Measurements from ENCODE around the gene JPH4. TPM values are rescaled to one million over a fixed set of nuclear protein-coding genes. Genes with fewer than 3 reads are reported as not detected.

JPH4 gene
- polyA plus RNA-seq, 1 donor (not counting 4 experiments of a cell fraction or from before 2014, with no cell fraction given): 0.01 TPM

DNA sequence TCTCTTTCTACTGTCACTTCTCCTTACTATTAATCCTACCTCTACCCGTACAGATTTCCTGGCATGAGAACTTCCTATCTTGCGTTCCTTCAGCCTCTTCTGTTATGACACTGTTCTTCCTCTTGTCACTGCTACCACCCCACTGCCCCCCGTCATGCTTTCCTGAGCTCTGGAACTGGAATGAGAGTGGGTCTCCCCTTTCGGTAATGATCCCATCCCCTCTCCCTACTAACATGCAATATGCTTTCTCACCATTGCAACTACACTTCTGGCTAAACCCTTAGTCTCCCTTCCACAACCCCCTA, 6.1 kb downstream of the JPH4 start:
- no peak overlapping the region for H3K9ac ChIP-seq (ENCODE audit: control insufficient read depth, extremely low read depth, insufficient read depth, low read length)
- peaks cover 26% of the 10 kb centered on the region for H3K27me3 ChIP-seq (ENCODE audit: control insufficient read depth, extremely low read depth, insufficient read depth, low read length)
- H3K79me2 ChIP-seq (ENCODE audit: control insufficient read depth, insufficient read depth, low read length): no peaks in the 10 kb centered on the region
- FAIRE-seq (no peak), DNase-seq (ENCODE audit: low read depth, low spot score) (no peak)
- dilution Hi-C loops (cut with MboI; ENCODE audit: extremely low pct_ligation_motif_present, low sequenced_read_pairs): no loop called here
- no peak overlapping the region for H3K27ac ChIP-seq (ENCODE audit: control insufficient read depth, insufficient read depth, low read length)
- no peaks in the 10 kb centered on the region for H3K9me1 ChIP-seq (ENCODE audit: control insufficient read depth, extremely low read depth, insufficient read depth, low read length)
- no peaks in the 10 kb centered on the region for H3K36me3 ChIP-seq (ENCODE audit: control insufficient read depth in 2 of 2, extremely low read depth in 1 of 2, insufficient read depth in 2 of 2, low read length in 2 of 2)
- no peak overlapping the region for H3K4me3 ChIP-seq (ENCODE audit: control insufficient read depth in 2 of 3, extremely low read depth in 1 of 3, insufficient read depth in 2 of 3, low read depth in 1 of 3, low read length in 3 of 3)
- H3K4me1 ChIP-seq (ENCODE audit: control insufficient read depth, extremely low read depth, insufficient read depth, low read length): peaks cover 17% of the 10 kb centered on the region
- H3K4me2 ChIP-seq (ENCODE audit: control insufficient read depth, extremely low read depth, insufficient read depth, low read depth, low read length): no peak overlapping the region
- no peaks in the 10 kb centered on the region for H4K20me1 ChIP-seq (ENCODE audit: control insufficient read depth, extremely low read depth, insufficient read depth, low read length)
- H3K9me3 ChIP-seq (ENCODE audit: control insufficient read depth, low read depth, low read length): no peaks in the 10 kb centered on the region
- TF ChIP-seq, protein P1, sequence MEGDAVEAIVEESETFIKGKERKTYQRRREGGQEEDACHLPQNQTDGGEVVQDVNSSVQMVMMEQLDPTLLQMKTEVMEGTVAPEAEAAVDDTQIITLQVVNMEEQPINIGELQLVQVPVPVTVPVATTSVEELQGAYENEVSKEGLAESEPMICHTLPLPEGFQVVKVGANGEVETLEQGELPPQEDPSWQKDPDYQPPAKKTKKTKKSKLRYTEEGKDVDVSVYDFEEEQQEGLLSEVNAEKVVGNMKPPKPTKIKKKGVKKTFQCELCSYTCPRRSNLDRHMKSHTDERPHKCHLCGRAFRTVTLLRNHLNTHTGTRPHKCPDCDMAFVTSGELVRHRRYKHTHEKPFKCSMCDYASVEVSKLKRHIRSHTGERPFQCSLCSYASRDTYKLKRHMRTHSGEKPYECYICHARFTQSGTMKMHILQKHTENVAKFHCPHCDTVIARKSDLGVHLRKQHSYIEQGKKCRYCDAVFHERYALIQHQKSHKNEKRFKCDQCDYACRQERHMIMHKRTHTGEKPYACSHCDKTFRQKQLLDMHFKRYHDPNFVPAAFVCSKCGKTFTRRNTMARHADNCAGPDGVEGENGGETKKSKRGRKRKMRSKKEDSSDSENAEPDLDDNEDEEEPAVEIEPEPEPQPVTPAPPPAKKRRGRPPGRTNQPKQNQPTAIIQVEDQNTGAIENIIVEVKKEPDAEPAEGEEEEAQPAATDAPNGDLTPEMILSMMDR (optimal IDR thresholded peaks at IDR 0.05 in 1 of 3, IDR thresholded peaks at IDR 0.05 in 1 of 3, conservative IDR thresholded peaks at IDR 0.05 in 1 of 3; ENCODE audit: extremely low read depth in 1 of 3, insufficient read depth in 2 of 3, low read length in 3 of 3): no peak
- TF ChIP-seq EZH2 (IDR thresholded peaks at IDR 0.05; ENCODE audit: low read length): no peak
- H2AFZ ChIP-seq (ENCODE audit: control insufficient read depth, low read length): no peak overlapping the region

DNA sequence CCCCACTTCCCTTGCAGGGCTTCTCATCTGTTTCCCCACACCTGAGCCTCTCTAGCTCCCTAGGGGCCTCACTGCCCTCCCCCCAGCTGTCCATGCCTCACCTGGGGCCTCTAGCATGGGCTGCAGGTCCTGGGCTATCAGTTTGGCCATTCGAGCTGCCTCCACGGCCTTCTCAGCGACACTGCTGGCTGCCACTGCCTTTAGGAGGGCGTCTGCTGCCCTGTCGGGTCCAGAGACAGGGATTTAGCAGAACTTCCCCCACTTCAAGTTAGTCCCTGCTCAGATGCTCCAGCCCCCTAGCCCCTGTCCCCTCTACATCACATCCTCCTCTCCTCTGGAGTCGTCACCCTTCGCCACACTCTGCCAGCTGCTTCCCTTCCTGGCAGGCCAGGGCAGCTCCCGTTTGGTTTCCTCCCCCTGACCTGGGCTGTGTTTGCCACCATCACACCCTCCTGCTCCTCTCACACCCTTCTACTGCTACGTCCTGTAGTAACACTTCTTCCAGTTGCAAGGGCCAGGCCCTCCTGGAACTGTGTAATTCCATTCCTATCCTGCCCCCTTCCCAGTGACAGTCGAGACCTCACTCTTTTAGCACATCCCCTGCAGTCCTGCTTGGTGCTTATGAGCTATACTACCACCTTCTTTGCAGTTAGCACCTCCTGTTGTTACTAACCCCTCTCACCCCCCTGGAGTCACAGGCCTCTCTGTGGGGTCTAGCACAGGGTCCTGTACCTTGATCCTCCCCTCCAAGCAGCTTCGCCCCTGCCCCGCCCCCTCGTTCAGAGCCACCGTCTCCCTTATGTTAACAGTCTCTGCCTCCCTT, 6.7 kb downstream of the JPH4 start:
- no peak for FAIRE-seq
- dilution Hi-C loops (cut with MboI; ENCODE audit: extremely low pct_ligation_motif_present, low sequenced_read_pairs): no loop called here
- no peak overlapping the region for H3K27ac ChIP-seq (ENCODE audit: control insufficient read depth, insufficient read depth, low read length)

More for the DNA sequence above, 6.7 kb downstream of the JPH4 start:
- H3K4me3 ChIP-seq (ENCODE audit: control insufficient read depth in 2 of 3, extremely low read depth in 1 of 3, insufficient read depth in 2 of 3, low read depth in 1 of 3, low read length in 3 of 3): no peak overlapping the region
- DNase-seq (ENCODE audit: low read depth, low spot score): no peak
- no peaks in the 10 kb centered on the region for H3K9me3 ChIP-seq (ENCODE audit: control insufficient read depth, low read depth, low read length)
- H3K4me1 ChIP-seq (ENCODE audit: control insufficient read depth, extremely low read depth, insufficient read depth, low read length): peaks cover 19% of the 10 kb centered on the region
- TF ChIP-seq, protein P1 (optimal IDR thresholded peaks at IDR 0.05 in 1 of 3, IDR thresholded peaks at IDR 0.05 in 1 of 3, conservative IDR thresholded peaks at IDR 0.05 in 1 of 3; ENCODE audit: extremely low read depth in 1 of 3, insufficient read depth in 2 of 3, low read length in 3 of 3): no peak
- no peak for TF ChIP-seq EZH2 (IDR thresholded peaks at IDR 0.05; ENCODE audit: low read length)
- peak overlapping the region; percentile 73 for H2AFZ ChIP-seq (ENCODE audit: control insufficient read depth, low read length)
- no peaks in the 10 kb centered on the region for H4K20me1 ChIP-seq (ENCODE audit: control insufficient read depth, extremely low read depth, insufficient read depth, low read length)
- peaks cover 21% of the 10 kb centered on the region for H3K27me3 ChIP-seq (ENCODE audit: control insufficient read depth, extremely low read depth, insufficient read depth, low read length)
- no peaks in the 10 kb centered on the region for H3K36me3 ChIP-seq (ENCODE audit: control insufficient read depth in 2 of 2, extremely low read depth in 1 of 2, insufficient read depth in 2 of 2, low read length in 2 of 2)
- no peak overlapping the region for H3K4me2 ChIP-seq (ENCODE audit: control insufficient read depth, extremely low read depth, insufficient read depth, low read depth, low read length)
- no peaks in the 10 kb centered on the region for H3K9me1 ChIP-seq (ENCODE audit: control insufficient read depth, extremely low read depth, insufficient read depth, low read length)
- H3K9ac ChIP-seq (ENCODE audit: control insufficient read depth, extremely low read depth, insufficient read depth, low read length): no peak overlapping the region
- H3K79me2 ChIP-seq (ENCODE audit: control insufficient read depth, insufficient read depth, low read length): peaks cover 3% of the 10 kb centered on the region

Measured in keratinocyte (primary cell).